Head of caudate nucleus (tissue), 42 donors: Measurements from ENCODE around the gene LIPT1.
"Not testable (repeated sequence)": the region's sequence is repeated elsewhere in the genome, so short reads cannot be mapped to it uniquely, and the experiment has no call there.

Experiments
- DNase-seq, 42 donors: peaks; one replicate each; pipeline versions ENCODE4 v3.0.0 to v3.0.0-alpha.2; 2020 to 2021; ENCODE audit warnings: mixed read lengths in 7 of 42
- intact Hi-C: fragments of 100-400 bp; cut with DNase I; formaldehyde crosslinking; loops from one replicate; pipeline ENCODE4 v1.15.0; 2022

The LIPT1 gene

DNA sequence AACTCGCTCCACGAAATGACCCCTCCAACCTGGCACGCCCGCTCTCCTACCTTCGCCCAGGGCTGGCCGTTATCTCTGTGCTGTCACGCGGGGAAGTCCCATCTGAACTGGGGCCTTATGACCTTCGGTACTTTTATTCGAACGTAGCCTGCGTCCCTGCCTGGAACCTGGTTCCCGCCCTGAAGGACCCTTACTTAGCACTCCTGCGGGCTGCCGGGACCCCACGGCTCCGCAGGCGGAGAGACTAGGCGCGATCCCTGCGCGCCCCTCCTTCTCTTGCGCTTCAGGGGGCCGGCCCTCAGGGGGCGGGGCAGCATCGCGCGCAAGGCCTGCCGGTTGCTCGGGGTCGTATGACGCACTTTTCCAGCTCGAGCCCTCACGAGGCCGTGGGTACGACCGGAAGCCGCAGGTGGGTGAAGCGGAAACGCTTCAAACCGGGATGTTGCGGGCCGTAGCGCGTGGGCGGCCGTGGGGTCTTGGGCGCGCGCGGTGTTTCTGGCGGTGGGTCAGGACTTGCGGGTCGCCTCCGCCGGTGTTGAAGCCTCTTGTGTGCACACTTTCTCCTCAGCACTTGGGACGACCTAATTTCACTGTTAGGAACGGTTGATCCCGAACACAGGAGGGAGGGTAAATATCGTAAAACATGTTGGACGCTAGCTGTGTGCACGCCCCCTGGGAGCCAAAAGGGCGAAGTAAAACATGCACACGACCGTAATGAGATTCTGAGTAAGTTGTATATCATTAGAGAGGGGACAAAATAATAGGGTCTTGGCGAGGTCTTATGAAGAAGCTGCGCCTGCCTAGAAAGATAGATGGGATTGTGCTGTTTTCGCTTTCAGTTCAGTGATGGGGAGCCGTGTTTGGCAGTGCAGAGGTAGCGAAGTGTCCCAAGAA is at the start of gene LIPT1, which contains the start of gene TSGA10:
Gene LIPT1 (plus strand): TSS at position 325 of the 894 bp plus-strand sequence. CDS start 6,991 bp downstream, outside the sequence.
Gene TSGA10 (minus strand): TSS at position 300 of the 894 bp plus-strand sequence. CDS start 45,503 bp downstream, outside the sequence.
- intact Hi-C loops: loop anchor here (10.0 kb wide), 1 partner anchor 180 kb away; the partner anchor contains the start of genes EIF5B and TXNDC9
- DNase-seq: peak; percentile 81 to 97 (median 92)

DNA sequence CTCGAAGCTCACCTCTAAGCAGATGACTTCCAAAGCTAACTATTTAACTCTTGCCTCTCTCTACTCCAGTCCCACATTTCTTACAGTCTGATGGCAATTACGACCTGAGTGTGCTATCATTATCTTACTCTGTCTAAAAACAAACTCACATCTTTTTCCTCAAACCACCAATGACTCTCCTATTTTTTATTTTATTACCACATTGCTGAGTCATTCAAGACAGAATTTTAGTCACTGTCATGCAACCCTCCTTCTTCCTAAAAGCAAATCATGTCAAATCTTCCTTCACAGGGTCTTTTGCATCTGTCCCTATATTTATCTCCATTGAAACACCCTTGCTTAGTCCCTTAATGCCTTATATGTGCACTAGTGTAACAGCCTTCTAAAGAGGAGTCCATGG is 47.9 kb upstream of the LIPT1 start:
- intact Hi-C loops: no loop called here
- no peak for DNase-seq

DNA sequence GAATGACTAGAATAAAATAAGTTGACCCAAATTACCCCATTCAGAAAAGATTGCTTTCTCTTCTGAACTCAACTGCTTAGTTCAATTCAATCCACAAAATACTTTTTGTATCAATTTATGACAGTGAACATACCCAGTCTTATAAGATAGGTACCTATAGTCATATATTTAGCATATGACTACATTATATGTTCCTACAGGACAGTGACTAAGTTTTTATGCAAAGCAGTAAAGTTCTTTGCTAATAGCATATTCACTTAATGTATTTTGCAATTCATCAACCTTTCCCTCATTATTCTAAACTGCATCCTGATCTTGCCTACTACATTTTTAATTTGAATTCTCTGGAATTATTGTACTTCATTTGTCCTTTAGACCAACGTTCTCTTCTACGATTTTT is 43.5 kb upstream of the LIPT1 start:
- intact Hi-C loops: no loop called here

DNA sequence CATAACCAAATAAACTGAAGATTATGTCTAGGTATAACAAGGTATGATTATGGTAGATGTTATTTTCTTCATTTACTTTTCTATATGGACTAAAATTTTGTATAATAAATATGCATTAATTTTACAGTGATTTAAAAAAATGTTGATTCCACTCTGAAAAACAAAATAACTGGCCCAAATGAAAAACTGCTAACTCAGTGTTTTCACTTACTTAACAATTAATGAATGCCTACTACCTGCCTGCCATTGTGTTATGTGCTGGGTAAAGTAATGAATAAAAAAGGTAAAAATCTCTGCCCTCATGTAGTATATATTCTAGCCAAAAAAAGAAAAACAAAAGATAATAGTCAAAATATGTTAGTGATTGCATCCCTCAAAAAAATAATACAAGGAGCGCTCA is 42.8 kb upstream of the LIPT1 start:
- DNase-seq: no peak
- intact Hi-C loops: no loop called here

More for the DNA sequence above, 43.5 kb upstream of the LIPT1 start:
- DNase-seq: no peak

DNA sequence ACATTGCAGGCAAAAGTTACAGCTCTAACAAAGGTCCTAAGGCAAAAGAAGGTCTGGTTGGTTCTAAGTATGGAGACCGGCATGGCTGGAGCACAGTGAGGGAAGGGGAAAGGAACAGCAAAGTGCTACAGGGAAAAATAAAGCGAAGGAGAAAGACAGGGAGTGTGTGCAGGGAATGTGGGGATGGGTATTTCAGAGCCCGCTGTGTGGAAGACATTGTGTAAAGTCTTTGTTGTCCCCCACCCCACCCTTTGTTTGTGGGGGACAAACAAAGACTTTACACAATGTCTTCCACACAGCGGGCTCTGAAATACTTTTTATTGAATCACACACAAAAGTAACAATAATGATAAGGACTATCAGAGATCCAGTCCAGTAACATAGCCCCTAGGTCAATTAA is 42.1 kb upstream of the LIPT1 start:
- peak in 22 of 42 donors; percentile 1 to 53 (median 22) for DNase-seq

DNA sequence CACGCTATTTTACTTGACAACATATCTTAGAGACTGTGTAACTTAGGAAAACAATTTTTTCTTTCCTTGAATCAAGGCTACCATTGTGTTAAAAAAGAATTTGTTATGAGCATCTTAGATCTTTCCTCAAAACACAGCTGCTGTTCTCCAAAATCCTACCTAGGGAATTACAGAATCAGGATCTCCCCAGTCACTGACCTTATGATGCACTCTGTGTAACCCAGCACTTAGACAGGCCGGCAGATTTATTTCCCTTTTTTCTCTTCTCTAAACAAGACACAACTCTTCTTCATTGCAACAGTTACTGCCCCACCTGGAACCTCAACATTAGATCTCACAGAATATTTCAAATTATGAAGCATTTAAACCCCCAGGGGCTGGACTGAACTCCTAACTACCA is 26.8 kb upstream of the LIPT1 start:
- intact Hi-C loops: no loop called here

More for the DNA sequence above, 42.1 kb upstream of the LIPT1 start:
- intact Hi-C loops: no loop called here

DNA sequence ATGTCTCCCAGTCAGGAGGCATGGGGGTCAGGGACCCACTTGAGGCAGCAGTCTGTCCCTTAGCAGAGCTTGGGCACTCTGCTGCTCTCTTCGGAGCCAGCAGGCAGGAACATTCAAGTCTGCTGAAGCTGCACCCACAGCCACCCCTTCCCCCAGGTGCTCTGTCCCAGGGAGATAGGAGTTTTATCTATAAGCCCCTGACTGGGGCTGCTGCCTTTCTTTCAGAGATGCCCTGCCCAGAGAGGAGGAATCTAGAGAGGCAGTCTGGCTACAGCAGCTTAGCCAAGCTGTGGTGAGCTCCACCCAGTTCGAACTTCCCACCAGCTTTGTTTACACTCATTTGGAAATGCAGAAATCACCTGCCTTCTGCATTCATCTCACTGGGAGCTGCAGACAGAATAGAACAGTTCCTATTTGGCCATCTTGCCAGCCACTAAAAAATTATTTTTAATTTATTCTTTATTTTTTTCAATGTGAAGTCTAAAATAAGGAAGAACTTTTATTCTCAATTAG is 19.7 kb upstream of the LIPT1 start:
- DNase-seq, intact Hi-C loops: not testable (repeated sequence)

More for the DNA sequence above, 26.8 kb upstream of the LIPT1 start:
- no peak for DNase-seq

DNA sequence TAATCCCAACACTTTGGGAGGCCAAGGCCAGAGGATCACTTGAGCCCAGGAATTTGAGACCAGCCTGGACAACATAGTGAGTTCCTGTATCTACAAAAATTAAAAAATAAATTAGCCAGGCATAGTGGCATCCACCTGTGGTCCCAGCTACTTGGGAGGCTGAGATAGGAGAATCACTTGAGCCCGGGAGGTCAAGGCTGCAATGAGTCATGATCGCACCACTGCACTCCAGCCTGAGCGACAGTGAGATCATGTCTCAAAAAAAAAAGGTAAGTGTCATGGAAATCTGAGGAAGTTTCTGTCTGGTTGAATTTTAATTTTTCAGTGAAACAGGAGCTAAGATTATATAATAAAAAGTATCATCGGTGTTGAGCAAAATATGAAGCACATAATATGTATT is 15.8 kb upstream of the LIPT1 start:
- intact Hi-C loops: no loop called here
- DNase-seq: no peak

DNA sequence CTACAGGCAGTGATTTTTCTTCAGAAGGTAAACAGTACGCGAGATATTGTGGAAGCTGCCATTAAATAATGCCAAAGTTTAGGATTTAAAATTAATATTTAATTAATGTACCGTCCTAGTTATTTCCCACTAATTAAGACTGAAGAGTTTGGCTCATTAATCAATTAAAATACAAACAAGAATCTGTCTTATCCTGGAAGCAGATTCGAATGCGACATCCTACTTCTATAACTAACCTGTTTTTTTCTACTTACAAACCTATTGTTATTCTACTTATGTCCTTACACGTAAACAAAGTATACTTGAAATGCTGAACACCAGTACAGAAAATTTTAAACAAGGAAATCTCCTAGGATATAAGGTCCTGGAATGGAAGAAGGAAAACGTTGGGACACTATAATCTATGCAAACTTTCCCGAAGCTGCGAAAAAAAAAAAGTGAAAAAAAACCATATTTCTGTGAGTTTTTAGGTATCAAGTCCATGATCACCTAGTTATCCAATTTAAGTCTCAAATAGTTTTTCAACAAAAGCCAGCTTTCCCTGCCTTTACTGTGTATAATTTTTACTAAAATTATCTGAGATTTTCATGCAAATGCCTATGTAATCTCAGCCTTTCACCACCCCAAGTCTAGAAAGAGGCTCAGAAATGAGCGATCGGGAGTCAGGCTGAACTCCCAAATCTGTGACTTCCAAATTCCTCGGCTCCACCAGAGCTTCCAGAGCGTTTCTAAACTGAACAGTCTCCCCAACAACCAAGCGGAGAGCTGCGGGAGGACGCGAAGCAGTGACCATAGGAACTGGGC is 14.5 kb upstream of the LIPT1 start:
- intact Hi-C loops: loop anchor here (5.0 kb wide), 1 partner anchor 42 kb away; the partner anchor contains the start of genes MITD1 and MRPL30
- peak in 1 of 42 donors; percentile 11 for DNase-seq

DNA sequence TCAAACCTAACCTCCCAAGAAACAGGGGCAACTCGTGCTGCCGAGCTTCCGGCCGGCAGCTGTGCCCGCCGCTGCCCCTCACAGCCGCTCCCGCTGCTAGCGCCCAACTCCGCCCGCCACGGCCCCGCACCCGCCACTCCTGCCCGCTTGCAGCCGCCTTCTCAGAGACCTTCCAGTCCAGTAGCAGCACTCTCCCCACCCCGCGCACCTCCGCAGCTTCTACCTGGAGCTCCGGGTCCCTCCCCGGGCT is 14.0 kb upstream of the LIPT1 start:
- DNase-seq: no peak
- intact Hi-C loops: loop anchor here (5.0 kb wide), 1 partner anchor 42 kb away; the partner anchor contains the start of genes MITD1 and MRPL30

DNA sequence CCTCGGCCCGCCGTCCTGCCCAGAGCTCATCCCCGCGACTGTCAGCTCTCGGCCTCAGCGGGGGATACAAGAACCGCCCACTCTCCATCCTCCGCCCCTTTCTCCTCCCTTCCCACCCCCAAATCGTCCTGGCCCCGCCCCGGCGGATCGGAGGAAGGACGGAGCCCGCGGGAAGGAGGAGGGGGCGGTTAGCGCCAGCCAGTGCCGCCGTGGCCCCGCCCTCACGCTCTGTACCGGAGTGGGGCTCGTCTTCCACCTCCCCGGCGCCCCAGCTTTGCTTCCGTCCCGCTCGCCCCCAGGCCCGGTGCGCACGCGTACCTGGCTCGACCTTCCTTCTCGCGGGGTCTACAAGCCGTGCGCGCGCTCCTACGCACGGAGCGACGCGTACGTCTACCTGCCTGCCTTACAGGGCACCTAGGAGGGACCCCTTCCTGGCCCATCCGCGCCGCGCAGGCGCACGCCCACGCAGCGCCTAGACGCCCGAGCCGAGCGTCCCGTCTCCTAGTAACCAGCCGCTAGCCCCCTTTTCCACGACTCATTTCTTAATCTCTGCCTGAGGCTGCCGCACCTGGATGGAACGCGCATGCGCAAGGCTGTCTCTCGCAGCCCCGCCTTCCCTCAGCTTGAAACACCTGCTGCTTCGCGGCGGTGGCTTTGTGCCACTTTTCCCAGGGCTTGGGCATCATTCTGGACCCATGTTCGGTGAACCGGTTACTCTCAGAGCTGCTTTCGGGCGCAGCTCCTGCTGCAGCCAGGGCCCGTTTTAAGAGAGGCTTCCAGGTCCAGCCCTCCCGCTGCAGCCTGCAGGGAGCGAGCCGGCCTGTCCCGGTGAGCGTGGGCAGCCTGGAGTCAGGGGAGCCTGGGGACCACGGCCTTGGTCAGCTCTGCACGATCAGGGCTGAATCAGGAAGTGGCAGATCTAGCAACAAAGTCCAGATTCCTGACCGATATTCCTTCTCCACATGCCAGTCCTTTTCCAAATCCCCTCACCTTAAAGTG is 13.4 kb upstream of the LIPT1 start, which contains the start of gene C2orf15:
Gene C2orf15 (plus strand): TSS at position 598 of the 999 bp plus-strand sequence. CDS start 8,852 bp downstream, outside the sequence.
- peak; percentile 84 to 98 (median 96) for DNase-seq
- intact Hi-C loops: loop anchor here (5.0 kb wide), 1 partner anchor 41 kb away; the partner anchor contains the start of genes MITD1 and MRPL30

DNA sequence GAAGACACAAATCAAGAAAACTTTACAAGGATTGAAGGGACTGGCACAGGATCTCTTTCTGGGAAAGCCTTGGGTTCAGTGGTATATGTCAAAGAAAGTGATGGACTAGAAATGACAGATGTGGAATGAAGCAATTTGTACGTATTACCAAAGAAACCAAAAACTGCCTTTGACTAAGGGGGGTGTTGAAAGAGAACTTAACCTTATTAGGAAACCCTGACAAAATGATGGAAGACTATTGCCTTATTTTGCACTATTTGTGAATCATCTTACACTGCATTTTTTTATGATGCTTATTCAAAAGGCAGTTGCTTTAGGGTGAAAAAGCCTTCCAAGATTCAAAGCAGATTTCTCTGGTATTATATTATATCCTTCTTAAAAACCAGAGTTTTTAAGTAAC is 4.1 kb upstream of the LIPT1 start:
- no peak for DNase-seq
- intact Hi-C loops: loop anchor here (10.0 kb wide), 1 partner anchor 184 kb away; the partner anchor contains the start of genes EIF5B and TXNDC9

DNA sequence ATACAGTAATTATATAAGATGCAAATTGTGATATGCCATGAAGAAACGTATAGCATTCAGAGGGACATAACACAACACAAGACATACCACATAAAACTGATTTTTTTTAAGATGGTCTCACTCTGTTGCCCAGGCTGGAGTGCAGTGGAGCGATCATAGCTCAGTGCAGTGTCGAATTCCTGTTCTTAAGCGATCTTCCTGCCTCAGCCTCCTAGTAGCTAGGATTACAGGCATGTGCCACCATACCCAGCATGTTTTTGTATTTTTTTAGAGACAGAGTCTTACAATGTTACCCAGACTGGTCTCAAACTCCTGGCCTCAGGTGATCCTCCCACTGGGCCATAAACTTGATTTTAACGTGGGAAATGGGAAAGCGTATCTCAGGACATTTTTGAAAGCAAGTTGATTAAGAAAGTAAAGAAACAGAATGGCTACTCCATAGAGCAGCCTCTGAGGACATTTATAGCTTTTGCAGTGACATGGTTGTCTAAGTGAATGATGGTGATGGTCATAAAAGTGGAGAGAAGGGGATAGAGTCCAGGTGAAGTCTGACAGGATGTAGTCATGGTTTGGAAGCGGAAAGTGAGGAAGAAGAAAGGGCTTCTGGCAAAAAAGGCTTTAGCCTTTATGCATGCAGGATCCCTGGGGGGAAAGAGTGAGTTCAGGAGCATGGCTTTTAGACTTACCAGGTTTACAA is 2.4 kb upstream of the LIPT1 start:
- DNase-seq: no peak
- intact Hi-C loops: loop anchor here (10.0 kb wide), 1 partner anchor 182 kb away; the partner anchor contains the start of genes EIF5B and TXNDC9

DNA sequence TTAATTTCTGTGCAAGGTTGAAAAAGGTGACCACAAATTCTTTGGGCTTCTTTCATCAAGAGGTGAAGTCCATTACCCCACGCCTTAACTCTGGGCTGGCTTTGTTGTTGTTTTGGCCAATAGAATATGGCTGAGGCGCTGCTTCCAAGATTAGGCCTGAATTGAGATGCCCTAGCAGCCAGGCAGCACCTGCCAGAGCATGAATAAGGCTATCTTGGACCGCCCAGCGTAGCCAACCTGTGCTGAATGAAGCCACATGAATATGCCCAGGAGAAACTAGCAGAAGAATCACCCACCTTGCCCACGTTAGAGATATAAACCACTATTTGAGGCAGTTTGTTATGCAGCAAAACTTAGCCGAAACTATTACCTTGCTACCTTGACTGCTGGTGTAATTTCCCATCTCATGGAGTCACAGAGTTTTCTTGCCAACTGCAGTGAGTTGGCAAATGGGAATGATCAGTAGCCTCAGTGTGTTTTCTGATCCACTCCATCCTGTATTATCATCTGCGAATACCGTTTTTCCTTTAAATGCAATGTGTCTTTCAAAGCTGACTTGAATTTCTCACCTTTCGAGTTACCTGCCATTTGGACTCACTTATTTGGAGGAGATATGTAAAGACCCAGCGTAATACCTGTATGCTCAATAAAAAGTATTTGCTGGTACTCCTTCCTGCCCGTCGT is 704 bp upstream of the LIPT1 start:
- intact Hi-C loops: loop anchor here (10.0 kb wide), 1 partner anchor 181 kb away; the partner anchor contains the start of genes EIF5B and TXNDC9
- peak in 2 of 42 donors; percentile 3 to 10 for DNase-seq

DNA sequence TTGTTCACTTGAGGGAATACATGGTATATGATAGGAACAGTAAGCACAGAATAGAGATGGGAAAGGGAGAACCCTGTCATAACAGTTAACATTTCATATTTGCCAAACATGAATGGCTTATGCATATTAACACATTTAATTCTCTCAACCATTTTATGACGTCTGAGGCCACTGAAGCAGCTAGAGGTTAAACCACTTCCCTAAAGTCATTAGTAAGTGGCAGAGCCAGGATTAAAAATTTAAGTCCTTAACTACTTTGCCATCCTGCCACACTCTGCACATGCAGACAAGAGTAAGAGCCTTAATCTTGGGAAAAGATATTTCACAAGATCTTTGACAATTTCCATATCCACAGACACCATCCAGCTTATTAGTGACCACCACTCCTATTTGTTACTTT is 2.1 kb downstream of the LIPT1 start:
- DNase-seq: no peak
- intact Hi-C loops: loop anchor here (10.0 kb wide), 1 partner anchor 178 kb away; the partner anchor contains the start of genes EIF5B and TXNDC9

DNA sequence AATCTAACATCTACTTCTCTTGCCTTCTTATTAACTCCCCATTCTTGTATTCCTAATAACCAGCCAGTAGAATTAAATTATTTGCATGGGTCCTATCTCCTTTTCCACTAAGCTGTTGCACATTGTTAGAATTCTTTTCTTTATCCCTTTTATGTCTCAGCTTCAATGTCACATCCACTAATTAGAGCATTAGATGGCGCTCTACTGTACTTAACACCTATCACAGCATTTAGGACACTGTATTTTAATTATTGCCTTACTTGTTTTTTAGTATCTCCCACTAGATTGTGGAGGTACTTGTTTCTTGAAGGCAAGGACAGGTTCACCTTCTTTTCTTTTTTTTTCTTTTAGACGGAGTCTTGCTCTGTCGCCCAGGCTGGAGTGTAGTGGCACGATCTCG is 3.8 kb downstream of the LIPT1 start:
- DNase-seq: no peak

More for the DNA sequence above, 3.8 kb downstream of the LIPT1 start:
- intact Hi-C loops: loop anchor here (10.0 kb wide), 1 partner anchor 176 kb away; the partner anchor contains the start of genes EIF5B and TXNDC9
